ENCODE data around the gene SCUBE1. TPM values are rescaled to one million over a fixed set of nuclear protein-coding genes. Genes with fewer than 3 reads are reported as not detected.
"Not testable (repeated sequence)": the region's sequence is repeated elsewhere in the genome, so short reads cannot be mapped to it uniquely, and the experiment has no call there.

The SCUBE1 gene
- total RNA-seq, 2 experiments from 2014 or later, result 0.08 to 0.23 TPM

DNA sequence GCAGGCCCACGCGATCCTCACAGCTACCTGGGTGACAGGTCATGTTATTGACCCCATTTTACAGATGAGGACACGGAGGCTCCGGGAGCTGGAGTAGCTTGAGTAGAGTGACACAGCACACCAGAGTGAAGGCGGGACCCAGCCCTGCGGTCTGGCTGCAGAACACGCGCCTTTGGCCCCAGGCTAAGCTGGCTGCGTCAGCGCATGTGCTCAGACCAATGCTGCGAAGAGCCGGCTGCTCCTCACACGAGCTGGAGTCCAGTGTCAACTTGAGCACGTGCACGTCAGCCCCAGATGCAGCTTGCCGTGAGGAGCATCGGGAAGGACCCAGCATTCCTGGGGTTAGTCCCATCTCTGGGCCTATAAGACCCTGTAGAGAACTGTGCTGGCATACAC lies 49.9 kb downstream of the SCUBE1 start:
- Mint-ChIP-seq H3K4me3 (no peak overlapping the region), H3K4me1 (peaks cover 5% of the 10 kb centered on the region), H3K9me3 (no peaks in the 10 kb centered on the region), H3K27ac (no peak overlapping the region), H3K36me3 (no peaks in the 10 kb centered on the region), H3K27me3 (no peaks in the 10 kb centered on the region)
- DNase-seq, result no peak

DNA sequence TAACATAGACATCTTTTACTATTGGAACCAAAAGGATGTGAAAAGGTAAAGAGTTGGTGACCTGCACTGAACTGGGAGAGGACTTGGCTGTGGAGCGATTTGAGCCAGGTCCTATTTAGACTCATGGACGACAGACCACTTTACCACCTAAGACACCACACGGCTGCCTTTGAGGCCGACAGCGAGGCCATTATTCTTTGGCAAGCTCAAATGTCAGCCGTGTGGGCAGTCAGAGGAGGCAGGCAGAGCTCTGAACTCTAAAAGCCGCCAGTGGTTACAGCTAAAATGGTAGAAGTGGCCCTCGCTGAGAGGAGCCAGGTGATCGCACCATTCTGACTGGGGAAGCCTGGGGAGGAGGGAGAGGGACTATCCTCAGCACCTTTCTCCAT lies 50.5 kb downstream of the SCUBE1 start:
- no peaks in the 10 kb centered on the region for H3K36me3 Mint-ChIP-seq
- peaks cover 5% of the 10 kb centered on the region for H3K4me1 Mint-ChIP-seq
- H3K4me3 Mint-ChIP-seq, result no peak overlapping the region

GRCh38 chr22:43291381-43291780 lies 51.8 kb downstream of the SCUBE1 start:
- no peak for DNase-seq
- H3K4me3 Mint-ChIP-seq, result no peak overlapping the region
- H3K9me3 Mint-ChIP-seq, result no peaks in the 10 kb centered on the region
- H3K27ac Mint-ChIP-seq, result no peak overlapping the region
- H3K36me3 Mint-ChIP-seq, result no peaks in the 10 kb centered on the region
- H3K4me1 Mint-ChIP-seq, result peaks cover 5% of the 10 kb centered on the region
- no peaks in the 10 kb centered on the region for H3K27me3 Mint-ChIP-seq

More for the DNA sequence above, 50.5 kb downstream of the SCUBE1 start:
- no peak overlapping the region for H3K27ac Mint-ChIP-seq
- H3K9me3 Mint-ChIP-seq, result no peaks in the 10 kb centered on the region
- H3K27me3 Mint-ChIP-seq, result no peaks in the 10 kb centered on the region
- no peak for DNase-seq

DNA sequence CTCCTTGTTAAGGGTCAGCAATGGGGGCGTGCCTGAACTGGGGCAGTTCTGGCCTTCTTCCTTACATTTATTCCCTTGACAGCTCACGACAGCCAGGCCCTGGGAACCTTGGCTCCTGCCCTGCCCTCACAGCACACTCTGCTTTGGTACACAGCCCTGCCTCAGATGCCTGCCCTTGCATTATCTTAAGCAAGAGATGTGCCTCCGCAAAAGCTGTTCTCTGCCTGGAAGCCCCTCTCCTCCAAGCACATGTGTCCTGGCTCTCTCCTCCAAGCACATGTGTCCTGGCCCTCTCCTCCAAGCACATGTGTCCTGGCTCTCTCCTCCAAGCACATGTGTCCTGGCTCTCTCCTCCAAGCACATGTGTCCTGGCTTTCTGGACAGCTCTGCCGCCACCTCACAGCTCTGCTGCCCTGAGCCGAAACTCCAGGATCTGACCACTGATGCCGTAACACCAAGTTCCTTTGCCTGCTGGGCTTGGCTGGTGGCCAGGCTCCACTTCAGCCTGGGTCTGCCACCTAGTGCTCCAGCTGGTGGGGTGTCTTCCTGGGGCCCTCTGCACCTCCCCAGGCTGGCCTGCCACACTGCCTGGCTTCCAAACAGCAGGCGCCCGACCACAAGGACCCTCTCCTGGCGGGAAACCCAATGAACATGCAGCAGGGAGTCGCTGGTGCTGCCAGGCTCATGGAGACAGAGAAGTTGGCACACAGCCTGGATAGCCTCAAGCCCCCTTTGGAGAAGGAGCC lies 53.0 kb downstream of the SCUBE1 start:
- DNase-seq, result no peak
- H3K27ac Mint-ChIP-seq, result no peak overlapping the region
- no peaks in the 10 kb centered on the region for H3K9me3 Mint-ChIP-seq
- H3K4me1 Mint-ChIP-seq, result peaks cover 5% of the 10 kb centered on the region
- no peaks in the 10 kb centered on the region for H3K27me3 Mint-ChIP-seq
- no peak overlapping the region for H3K4me3 Mint-ChIP-seq
- no peaks in the 10 kb centered on the region for H3K36me3 Mint-ChIP-seq

- H3K27ac Mint-ChIP-seq, result no peak overlapping the region
These were observed 53.6 kb downstream of the SCUBE1 start for GRCh38 chr22:43289531-43289963.

DNA sequence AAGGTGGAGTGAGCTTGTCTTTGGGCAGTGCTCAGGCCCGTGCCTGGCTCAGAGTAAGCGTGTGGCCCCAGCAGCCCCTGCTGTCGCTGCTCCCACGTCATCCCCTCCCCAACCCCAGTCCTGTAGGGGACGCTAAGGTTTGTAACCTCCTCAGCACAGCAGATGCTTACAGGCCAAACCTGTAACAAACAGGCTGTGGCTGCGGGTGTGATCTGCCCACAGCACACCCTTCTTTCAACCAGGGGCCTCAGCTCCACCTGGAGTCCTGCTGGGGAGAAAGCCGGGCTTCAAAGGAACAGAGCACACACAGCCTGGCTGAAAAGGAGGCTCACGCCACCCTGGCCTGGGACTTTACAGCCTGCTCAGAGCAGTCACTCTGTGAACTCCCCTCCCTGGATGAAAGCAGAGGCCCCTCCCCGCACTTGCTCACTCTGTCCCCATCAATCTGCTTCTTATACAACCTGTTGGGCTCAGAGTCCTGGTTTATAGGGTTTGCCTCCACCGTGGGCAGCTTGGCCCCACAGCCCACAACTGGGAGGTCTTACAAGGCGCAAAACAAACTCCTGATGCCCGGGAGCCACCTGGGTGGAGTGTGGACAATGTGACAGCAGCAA lies 54.3 kb downstream of the SCUBE1 start:
- Mint-ChIP-seq H3K36me3 (no peaks in the 10 kb centered on the region), H3K27me3 (no peaks in the 10 kb centered on the region), H3K4me1 (peaks cover 5% of the 10 kb centered on the region), H3K27ac (no peak overlapping the region), H3K4me3 (no peak overlapping the region), H3K9me3 (no peaks in the 10 kb centered on the region)
- DNase-seq, result no peak

More at GRCh38 chr22:43289531-43289963, 53.6 kb downstream of the SCUBE1 start:
- H3K4me3 Mint-ChIP-seq, result no peak overlapping the region
- no peaks in the 10 kb centered on the region for H3K27me3 Mint-ChIP-seq
- H3K9me3 Mint-ChIP-seq, result no peaks in the 10 kb centered on the region
- H3K4me1 Mint-ChIP-seq, result peaks cover 5% of the 10 kb centered on the region
- H3K36me3 Mint-ChIP-seq, result no peaks in the 10 kb centered on the region
- no peak for DNase-seq

DNA sequence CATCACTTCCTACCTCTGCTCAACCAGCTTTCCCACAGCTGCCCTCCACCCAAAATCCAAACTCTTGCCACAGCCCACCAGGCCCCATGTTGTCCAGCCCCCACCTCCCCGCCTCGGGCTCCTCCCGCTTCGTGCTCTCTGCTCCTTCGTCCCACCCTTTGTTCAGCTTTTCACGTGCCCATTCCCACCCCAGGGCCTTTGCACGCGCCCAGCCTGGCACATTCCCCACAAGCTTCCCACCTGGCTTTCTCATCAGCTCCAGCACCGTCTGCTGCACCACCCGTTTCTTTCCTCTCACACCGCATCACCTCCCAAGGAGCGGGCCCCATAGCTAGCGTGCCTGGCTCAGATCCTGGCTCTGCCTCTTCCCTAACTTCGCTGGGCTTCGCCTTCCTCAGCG lies 54.8 kb downstream of the SCUBE1 start:
- Mint-ChIP-seq H3K36me3 (no peaks in the 10 kb centered on the region), H3K4me3 (no peak overlapping the region), H3K9me3 (no peaks in the 10 kb centered on the region), H3K4me1 (peaks cover 5% of the 10 kb centered on the region), H3K27me3 (no peaks in the 10 kb centered on the region), H3K27ac (no peak overlapping the region)
- DNase-seq, result no peak

DNA sequence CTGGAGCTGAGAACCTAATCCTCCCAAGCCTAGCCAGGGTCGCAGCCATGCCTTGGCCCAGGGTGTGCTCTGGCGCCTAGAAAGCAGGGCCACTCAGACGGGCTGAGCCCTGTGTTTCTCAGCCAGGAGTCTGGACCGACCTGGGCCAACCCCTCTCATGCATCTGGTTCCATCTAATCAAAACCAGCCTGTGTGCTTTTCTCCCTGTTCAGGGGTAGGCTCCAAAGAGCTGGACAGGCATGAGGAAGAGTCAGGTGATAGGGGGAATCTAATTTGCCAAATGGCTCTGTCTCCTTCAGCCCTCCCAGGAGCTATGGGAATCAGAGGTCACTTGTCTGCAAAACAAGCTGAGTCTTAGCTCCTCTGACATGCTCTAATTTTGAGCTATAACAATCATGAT lies 55.7 kb downstream of the SCUBE1 start:
- DNase-seq, result no peak
- no peaks in the 10 kb centered on the region for H3K9me3 Mint-ChIP-seq
- peaks cover 5% of the 10 kb centered on the region for H3K4me1 Mint-ChIP-seq
- no peak overlapping the region for H3K4me3 Mint-ChIP-seq
- H3K27ac Mint-ChIP-seq, result no peak overlapping the region
- no peaks in the 10 kb centered on the region for H3K36me3 Mint-ChIP-seq
- no peaks in the 10 kb centered on the region for H3K27me3 Mint-ChIP-seq

GRCh38 chr22:43281394-43281793 lies 61.8 kb downstream of the SCUBE1 start:
- no peaks in the 10 kb centered on the region for H3K36me3 Mint-ChIP-seq
- DNase-seq, result no peak
- H3K27ac Mint-ChIP-seq, result no peak overlapping the region
- H3K27me3 Mint-ChIP-seq, result no peaks in the 10 kb centered on the region
- no peaks in the 10 kb centered on the region for H3K9me3 Mint-ChIP-seq
- H3K4me1 Mint-ChIP-seq, result no peaks in the 10 kb centered on the region
- no peak overlapping the region for H3K4me3 Mint-ChIP-seq

DNA sequence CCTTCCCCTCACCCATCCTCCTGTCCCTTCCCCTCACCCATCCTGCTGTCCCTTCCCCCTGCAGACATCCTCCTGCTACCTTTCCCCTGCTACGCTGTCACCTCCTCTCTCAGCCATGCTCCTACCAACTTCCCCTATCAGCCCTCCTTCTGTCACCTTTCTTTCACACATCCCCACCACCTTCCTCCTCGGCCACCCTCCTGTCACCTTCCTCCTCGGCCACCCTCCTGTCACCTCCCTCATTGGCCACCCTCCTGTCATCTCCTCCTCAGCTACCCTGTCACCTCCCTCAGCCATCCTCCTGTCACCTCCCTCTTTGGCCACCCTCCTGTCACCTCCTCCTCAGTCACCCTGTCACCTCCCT lies 62.7 kb downstream of the SCUBE1 start:
- H3K4me1 Mint-ChIP-seq, H3K27ac Mint-ChIP-seq, H3K36me3 Mint-ChIP-seq, DNase-seq, H3K27me3 Mint-ChIP-seq, H3K9me3 Mint-ChIP-seq, H3K4me3 Mint-ChIP-seq: not testable (repeated sequence)

GRCh38 chr22:43279867-43280522 lies 63.2 kb downstream of the SCUBE1 start:
- Mint-ChIP-seq H3K27me3 (peaks cover 4% of the 10 kb centered on the region), H3K4me3 (no peak overlapping the region), H3K9me3 (no peaks in the 10 kb centered on the region), H3K27ac (no peak overlapping the region), H3K4me1 (no peaks in the 10 kb centered on the region), H3K36me3 (no peaks in the 10 kb centered on the region)
- DNase-seq, result no peak

GRCh38 chr22:43277987-43278601 lies 65.1 kb downstream of the SCUBE1 start:
- Mint-ChIP-seq H3K9me3 (no peaks in the 10 kb centered on the region), H3K27ac (no peak overlapping the region), H3K4me3 (no peak overlapping the region), H3K36me3 (no peaks in the 10 kb centered on the region), H3K4me1 (no peaks in the 10 kb centered on the region), H3K27me3 (peaks cover 4% of the 10 kb centered on the region)
- DNase-seq, result no peak

DNA sequence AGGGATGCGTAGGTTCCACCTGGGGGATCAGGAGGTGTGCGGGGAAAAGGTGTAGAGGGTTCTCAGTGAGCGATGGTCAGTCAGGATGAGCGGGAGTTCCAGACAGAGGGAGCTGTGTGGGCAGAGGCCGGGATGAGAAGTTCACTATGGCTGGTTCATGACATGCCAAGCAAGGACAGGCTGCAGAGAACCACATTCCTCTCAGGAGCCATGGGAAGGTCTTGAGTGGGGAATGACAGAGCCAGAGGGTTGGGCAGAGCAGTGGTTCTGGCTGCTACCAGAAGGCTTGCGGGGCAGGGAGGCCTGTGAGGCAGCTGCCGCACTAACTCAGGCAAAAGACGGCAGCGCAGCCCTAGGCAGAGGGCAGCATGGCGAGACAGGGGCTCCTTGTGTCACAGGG lies 66.1 kb downstream of the SCUBE1 start:
- peaks cover 4% of the 10 kb centered on the region for H3K27me3 Mint-ChIP-seq
- no peaks in the 10 kb centered on the region for H3K9me3 Mint-ChIP-seq
- no peak for DNase-seq
- H3K27ac Mint-ChIP-seq, result no peak overlapping the region
- no peaks in the 10 kb centered on the region for H3K4me1 Mint-ChIP-seq
- H3K36me3 Mint-ChIP-seq, result no peaks in the 10 kb centered on the region
- no peak overlapping the region for H3K4me3 Mint-ChIP-seq

DNA sequence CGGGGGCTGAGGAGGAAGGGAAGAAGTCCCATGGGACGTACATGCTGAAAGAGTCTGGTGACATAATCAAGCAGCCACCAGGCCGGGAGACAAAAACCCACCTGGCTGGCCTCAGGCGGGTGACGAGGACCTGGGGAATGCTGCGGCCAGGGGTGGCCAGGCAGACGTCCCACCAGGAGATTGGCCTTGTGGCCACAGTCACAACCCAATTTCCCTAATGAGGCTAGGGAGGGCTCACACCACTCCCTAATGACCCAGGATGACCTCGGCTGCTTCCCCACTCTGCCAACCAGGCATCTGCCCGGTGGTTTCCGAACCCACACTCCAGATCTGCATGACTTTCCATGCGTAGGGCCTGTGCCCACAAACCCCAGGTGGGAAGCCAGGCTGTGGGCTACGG lies 66.9 kb downstream of the SCUBE1 start:
- no peak for DNase-seq
- H3K4me3 Mint-ChIP-seq, result no peak overlapping the region
- no peak overlapping the region for H3K27ac Mint-ChIP-seq
- no peaks in the 10 kb centered on the region for H3K4me1 Mint-ChIP-seq
- H3K9me3 Mint-ChIP-seq, result no peaks in the 10 kb centered on the region
- H3K27me3 Mint-ChIP-seq, result peaks cover 4% of the 10 kb centered on the region
- H3K36me3 Mint-ChIP-seq, result no peaks in the 10 kb centered on the region

GRCh38 chr22:43275545-43276317 lies 67.4 kb downstream of the SCUBE1 start:
- Mint-ChIP-seq H3K4me3 (no peak overlapping the region), H3K4me1 (no peaks in the 10 kb centered on the region), H3K27me3 (peaks cover 4% of the 10 kb centered on the region), H3K27ac (no peak overlapping the region), H3K9me3 (no peaks in the 10 kb centered on the region), H3K36me3 (no peaks in the 10 kb centered on the region)
- DNase-seq, result no peak

Measured in activated naive CD8-positive, alpha-beta T cell treated with anti-CD3 and anti-CD28 coated beads for 36 hours (primary cell).